OCI-LY1 (cell line): Measurements from ENCODE around the gene MAGI2.

Experiments
- CTCF ChIP-seq: fragments of 200-600 bp; sonication (generic), shearing (Covaris generic); IDR thresholded peaks from 2 replicates; pipeline ENCODE4 v1.5.1; 2017; ENCODE audit warnings: mild to moderate bottlenecking, antibody characterized with exemption, low read length, moderate library complexity, mixed read lengths
- EZH2 ChIP-seq: fragments of 200-600 bp; sonication (generic), shearing (Covaris generic); IDR thresholded peaks from 2 replicates; pipeline ENCODE4 v1.8.0; 2017; ENCODE audit warnings: borderline replicate concordance, mixed run types, mild to moderate bottlenecking, antibody characterized with exemption, low read length, moderate library complexity, mixed read lengths

DNA sequence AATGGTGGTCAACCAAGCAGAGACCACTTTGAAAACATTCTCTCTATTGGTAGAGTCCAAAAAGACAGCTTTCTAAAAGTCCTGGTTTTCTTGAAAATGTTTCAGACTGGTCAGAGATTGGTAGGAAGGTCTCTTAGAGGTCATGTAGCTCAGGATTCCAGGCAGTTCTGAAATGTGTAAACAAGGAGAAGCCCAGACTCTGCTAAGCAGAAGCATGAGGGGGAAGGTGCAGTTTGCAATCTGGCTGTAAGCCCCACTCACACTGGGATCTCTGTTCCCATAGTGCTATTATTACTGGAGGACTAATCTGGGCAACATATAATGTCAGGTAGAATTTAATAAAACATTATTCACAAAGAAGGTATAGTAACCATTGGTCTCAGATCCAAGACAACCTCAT, 101.1 kb downstream of the MAGI2 start:
- no peak for TF ChIP-seq CTCF
- no peak for TF ChIP-seq EZH2
